ENCODE results near the gene POLR3B. TPM values are rescaled to one million over a fixed set of nuclear protein-coding genes. Genes with fewer than 3 reads are reported as not detected.

Gene POLR3B
- total and polyA plus RNA-seq, 9 of the 15 experiments (the other 6 are each of a cell fraction or from before 2014, with no cell fraction given) = 7.6 to 17.9 (median 14.4) TPM

DNA sequence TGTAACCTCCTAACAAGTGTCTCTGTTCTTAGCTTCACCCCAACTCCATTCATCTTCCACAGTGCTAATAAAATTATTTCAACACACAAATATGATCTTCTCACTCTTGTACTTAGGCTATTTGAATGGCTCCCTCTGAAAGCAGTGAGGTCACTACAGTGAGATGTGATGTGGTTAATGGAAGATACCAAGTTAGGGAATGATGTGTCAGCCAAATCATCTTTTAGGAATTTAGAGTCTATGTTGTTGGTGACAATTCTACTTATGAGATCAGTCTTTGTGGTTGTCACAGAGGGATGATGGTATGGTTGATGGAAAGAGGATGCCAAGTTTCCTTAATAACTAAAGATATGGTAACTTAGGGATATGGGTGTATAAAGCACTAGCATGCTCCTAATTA is 57.6 kb downstream of the POLR3B start:
- in situ Hi-C loops (cut with MboI) = no loop called here
- Histone ChIP-seq H3K36me3 (ENCODE audit: control insufficient read depth, insufficient read depth, low read length) (peaks cover 13% of the 10 kb centered on the region; the same call in 2 of the 3 replicates), H3K4me2 (ENCODE audit: insufficient read depth, low read length) (no peak overlapping the region), H3K79me2 (ENCODE audit: control insufficient read depth, insufficient read depth, low read length) (no peaks in the 10 kb centered on the region), H2AFZ (ENCODE audit: low read depth, low read length) (no peak overlapping the region), H3K4me3 (no peak overlapping the region), H3K9me3 (replicated peaks; ENCODE audit: control insufficient read depth, insufficient read depth, low read depth, low read length) (no peaks in the 10 kb centered on the region), H3K9me1 (ENCODE audit: control insufficient read depth, insufficient read depth, low read length) (no peaks in the 10 kb centered on the region), H3K27me3 (ENCODE audit: control insufficient read depth in 2 of 2, insufficient read depth in 2 of 2, low read length in 2 of 2) (no peaks in the 10 kb centered on the region), H3K27ac (ENCODE audit: extremely low read depth, low read depth, low read length) (no peak overlapping the region), H3K4me1 (replicated peaks in 1 of 2; ENCODE audit: control insufficient read depth in 2 of 2, insufficient read depth in 2 of 2, low read length in 2 of 2) (no peaks in the 10 kb centered on the region), H4K20me1 (replicated peaks; ENCODE audit: control insufficient read depth, insufficient read depth, low read length) (no peaks in the 10 kb centered on the region), H3K9ac (ENCODE audit: insufficient read depth in 1 of 2, low read depth in 2 of 2, low read length in 2 of 2) (no peak overlapping the region)
- no TSS peak for BruUV-seq (replicated peaks)
- TF ChIP-seq, protein P1, sequence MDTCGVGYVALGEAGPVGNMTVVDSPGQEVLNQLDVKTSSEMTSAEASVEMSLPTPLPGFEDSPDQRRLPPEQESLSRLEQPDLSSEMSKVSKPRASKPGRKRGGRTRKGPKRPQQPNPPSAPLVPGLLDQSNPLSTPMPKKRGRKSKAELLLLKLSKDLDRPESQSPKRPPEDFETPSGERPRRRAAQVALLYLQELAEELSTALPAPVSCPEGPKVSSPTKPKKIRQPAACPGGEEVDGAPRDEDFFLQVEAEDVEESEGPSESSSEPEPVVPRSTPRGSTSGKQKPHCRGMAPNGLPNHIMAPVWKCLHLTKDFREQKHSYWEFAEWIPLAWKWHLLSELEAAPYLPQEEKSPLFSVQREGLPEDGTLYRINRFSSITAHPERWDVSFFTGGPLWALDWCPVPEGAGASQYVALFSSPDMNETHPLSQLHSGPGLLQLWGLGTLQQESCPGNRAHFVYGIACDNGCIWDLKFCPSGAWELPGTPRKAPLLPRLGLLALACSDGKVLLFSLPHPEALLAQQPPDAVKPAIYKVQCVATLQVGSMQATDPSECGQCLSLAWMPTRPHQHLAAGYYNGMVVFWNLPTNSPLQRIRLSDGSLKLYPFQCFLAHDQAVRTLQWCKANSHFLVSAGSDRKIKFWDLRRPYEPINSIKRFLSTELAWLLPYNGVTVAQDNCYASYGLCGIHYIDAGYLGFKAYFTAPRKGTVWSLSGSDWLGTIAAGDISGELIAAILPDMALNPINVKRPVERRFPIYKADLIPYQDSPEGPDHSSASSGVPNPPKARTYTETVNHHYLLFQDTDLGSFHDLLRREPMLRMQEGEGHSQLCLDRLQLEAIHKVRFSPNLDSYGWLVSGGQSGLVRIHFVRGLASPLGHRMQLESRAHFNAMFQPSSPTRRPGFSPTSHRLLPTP (IDR thresholded peaks at IDR 0.05; ENCODE audit: borderline replicate concordance, extremely low read depth, insufficient read length) = no peak
- no peak for TF ChIP-seq GATAD2A (IDR thresholded peaks at IDR 0.05)
- no peak for TF ChIP-seq NBN (IDR thresholded peaks at IDR 0.05; ENCODE audit: low read depth)
- peak; percentile 27; the same call in 1 of the 2 replicates for TF ChIP-seq ZNF316 (IDR thresholded peaks at IDR 0.05)
- no peak for TF ChIP-seq JUN (IDR thresholded peaks at IDR 0.05; ENCODE audit: borderline replicate concordance, low read depth, low read length)
- TF ChIP-seq JUN (CRISPR knock-in tag; IDR thresholded peaks at IDR 0.05; ENCODE audit: borderline replicate concordance) = no peak
- ChIA-PET POLR2A (no interaction called here), CTCF (ENCODE audit: low intra/inter-chr PET ratio) (no interaction called here)
- no peak for ATAC-seq
- intact Hi-C loops (cut with micrococcal nuclease) = no loop called here
- FAIRE-seq = no peak
- no peak for DNase-seq (ENCODE audit: extremely low read depth in 1 of 4, low spot score in 3 of 4)

Measured in K562 (cell line).